ENCODE data around the gene MLNR.

DNA sequence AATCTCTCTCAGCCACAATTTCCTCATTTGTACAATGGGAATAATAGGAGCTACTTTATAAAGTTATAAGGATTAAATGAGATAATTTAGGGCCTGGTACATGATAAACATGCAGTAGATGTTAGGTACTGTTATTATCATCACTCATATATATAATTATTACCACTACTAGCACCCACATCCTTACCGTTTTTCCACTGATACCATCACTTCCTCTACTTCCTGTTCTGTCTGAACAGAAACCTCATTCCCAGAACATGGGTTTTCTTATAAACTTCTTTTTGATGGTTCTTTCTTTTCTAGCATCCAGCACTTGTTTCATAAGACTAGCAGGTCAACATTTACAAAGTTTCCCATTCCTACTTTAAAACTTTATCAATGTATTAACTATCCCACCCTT is 33.9 kb downstream of the MLNR start:
- TF ChIP-seq, protein P1, sequence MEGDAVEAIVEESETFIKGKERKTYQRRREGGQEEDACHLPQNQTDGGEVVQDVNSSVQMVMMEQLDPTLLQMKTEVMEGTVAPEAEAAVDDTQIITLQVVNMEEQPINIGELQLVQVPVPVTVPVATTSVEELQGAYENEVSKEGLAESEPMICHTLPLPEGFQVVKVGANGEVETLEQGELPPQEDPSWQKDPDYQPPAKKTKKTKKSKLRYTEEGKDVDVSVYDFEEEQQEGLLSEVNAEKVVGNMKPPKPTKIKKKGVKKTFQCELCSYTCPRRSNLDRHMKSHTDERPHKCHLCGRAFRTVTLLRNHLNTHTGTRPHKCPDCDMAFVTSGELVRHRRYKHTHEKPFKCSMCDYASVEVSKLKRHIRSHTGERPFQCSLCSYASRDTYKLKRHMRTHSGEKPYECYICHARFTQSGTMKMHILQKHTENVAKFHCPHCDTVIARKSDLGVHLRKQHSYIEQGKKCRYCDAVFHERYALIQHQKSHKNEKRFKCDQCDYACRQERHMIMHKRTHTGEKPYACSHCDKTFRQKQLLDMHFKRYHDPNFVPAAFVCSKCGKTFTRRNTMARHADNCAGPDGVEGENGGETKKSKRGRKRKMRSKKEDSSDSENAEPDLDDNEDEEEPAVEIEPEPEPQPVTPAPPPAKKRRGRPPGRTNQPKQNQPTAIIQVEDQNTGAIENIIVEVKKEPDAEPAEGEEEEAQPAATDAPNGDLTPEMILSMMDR (conservative IDR thresholded peaks at IDR 0.05 in 1 of 2, IDR thresholded peaks at IDR 0.05 in 1 of 2; ENCODE audit: low read depth in 1 of 2, low read length in 2 of 2) = no peak
- no peak for TF ChIP-seq EZH2 (IDR thresholded peaks at IDR 0.05; ENCODE audit: low read length, missing control alignments)
